Fibroblast of the aortic adventitia (primary cell): Measurements from ENCODE around the gene TNNI3K. TPM values are rescaled to one million over a fixed set of nuclear protein-coding genes. Genes with fewer than 3 reads are reported as not detected.

Experiments
- DNase-seq: peaks from one replicate; pipeline ENCODE4 v3.0.0-alpha.2; 2010; ENCODE audit warnings: low read depth
- H3K4me3 ChIP-seq: 2 replicates; pipeline ENCODE4 v1.5.1; 2011; ENCODE audit warnings: low read depth, mild to moderate bottlenecking, control low read depth, low read length, moderate library complexity
- total RNA-seq: library from RNA; depleted of rRNA; stranded (reverse); fragments of >200 nt; gene quantifications from 2 replicates; pipeline ENCODE4 v1.2.3, GENCODE V29; 2012; ENCODE audit warnings: low replicate concordance
- TF ChIP-seq, protein P1 (sequence below): IDR thresholded peaks from 2 replicates; pipeline ENCODE4 v1.5.1; 2011; ENCODE audit warnings: mild to moderate bottlenecking, low read length, control low read depth, inconsistent platforms; ENCODE audit not compliant: insufficient read depth

Gene TNNI3K
- total RNA-seq, 1 donor, result not detected

DNA sequence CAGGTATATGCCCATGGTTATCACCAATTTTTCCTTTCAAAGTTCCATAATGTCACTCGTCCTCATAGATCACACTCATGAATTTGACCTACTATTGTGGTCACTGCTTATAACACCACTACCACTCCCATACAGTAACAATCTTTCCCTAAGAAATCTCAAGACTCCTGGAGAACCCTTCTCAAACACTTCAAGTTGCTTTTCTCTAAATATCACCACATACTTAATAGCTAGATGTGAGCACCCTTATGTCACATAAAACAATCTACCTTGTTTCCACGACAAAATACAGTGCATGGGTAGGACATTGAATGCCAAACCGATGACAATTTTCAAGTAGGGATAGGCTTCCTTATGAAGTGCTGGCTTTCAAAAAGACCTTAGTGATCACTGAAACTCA, 172.7 kb downstream of the TNNI3K start:
- TF ChIP-seq, protein P1, sequence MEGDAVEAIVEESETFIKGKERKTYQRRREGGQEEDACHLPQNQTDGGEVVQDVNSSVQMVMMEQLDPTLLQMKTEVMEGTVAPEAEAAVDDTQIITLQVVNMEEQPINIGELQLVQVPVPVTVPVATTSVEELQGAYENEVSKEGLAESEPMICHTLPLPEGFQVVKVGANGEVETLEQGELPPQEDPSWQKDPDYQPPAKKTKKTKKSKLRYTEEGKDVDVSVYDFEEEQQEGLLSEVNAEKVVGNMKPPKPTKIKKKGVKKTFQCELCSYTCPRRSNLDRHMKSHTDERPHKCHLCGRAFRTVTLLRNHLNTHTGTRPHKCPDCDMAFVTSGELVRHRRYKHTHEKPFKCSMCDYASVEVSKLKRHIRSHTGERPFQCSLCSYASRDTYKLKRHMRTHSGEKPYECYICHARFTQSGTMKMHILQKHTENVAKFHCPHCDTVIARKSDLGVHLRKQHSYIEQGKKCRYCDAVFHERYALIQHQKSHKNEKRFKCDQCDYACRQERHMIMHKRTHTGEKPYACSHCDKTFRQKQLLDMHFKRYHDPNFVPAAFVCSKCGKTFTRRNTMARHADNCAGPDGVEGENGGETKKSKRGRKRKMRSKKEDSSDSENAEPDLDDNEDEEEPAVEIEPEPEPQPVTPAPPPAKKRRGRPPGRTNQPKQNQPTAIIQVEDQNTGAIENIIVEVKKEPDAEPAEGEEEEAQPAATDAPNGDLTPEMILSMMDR, result no peak
- H3K4me3 ChIP-seq, result no peak overlapping the region
- DNase-seq, result no peak

DNA sequence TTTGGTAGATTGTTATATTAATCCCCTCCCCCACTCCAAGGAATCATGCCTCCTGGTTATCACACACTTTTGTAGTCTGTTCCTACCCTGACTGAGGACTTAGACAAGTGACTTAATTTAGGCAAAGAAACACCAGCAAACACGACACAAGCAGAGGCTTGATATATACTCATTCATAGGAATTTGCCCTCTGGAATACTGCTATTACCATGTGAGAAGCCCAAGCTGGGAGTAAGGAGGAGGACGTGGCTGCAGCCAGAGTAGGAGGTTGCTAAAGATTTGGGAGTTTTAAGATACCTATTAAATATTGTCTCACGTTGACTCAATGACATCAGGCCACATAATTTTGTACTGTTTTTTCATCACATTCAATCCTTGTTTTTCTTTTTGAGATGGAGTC, 177.1 kb downstream of the TNNI3K start:
- TF ChIP-seq, protein P1, result no peak

DNA sequence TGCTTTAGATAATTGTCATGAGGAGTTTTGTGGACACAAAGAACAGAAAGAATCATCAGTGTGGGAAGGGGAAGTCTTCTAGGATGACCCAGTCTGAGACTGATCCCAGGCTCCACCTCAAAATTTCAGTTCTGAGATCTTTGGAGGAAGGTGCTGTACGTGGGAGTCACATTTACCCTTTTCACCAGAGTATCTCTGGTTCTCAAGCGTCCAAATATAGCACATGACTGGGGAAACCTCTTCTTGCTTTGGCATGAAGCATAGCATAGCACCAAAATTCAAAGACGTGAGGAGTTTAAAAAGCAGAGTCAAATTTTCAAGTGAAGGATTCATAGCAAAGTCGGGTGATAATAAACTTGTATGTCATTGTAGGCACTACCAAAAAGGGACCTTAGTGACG, 180.7 kb downstream of the TNNI3K start:
- no peak for DNase-seq
- no peak overlapping the region for H3K4me3 ChIP-seq
- TF ChIP-seq, protein P1, result no peak

More for the DNA sequence above, 177.1 kb downstream of the TNNI3K start:
- no peak for DNase-seq
- H3K4me3 ChIP-seq, result no peak overlapping the region

DNA sequence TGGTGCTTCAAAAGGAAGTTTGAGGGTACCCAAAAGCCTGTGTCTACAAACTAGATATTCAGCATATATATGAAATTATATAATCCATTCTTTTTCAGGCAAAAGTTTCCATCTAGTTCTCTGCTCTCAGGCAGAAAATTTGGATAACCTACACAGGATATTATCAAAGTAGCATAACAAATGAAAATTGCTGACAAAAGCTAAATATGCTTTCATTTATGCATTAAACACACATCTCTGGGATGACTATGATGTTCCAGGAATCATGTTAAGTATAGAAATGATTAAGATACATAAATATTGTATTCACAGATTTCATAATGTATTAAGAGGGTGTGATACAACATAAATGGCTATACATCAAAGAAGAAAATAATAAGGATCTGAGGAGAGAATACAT, 184.4 kb downstream of the TNNI3K start:
- no peak for DNase-seq
- TF ChIP-seq, protein P1, result no peak
- no peak overlapping the region for H3K4me3 ChIP-seq

GRCh38 chr1:74420467-74420866, 185.3 kb downstream of the TNNI3K start:
- TF ChIP-seq, protein P1, result no peak
- no peak for DNase-seq
- no peak overlapping the region for H3K4me3 ChIP-seq

- H3K4me3 ChIP-seq, result no peak overlapping the region
- no peak for DNase-seq
- TF ChIP-seq, protein P1, result no peak
Measured at GRCh38 chr1:74422421-74423292, 187.5 kb downstream of the TNNI3K start.
